A549 (cell line): ENCODE data around the gene DTHD1.

Source experiments
- CEBPB ChIP-seq, 2 experiments: fragments of >200 bp in 1 of 2; sonication (Bioruptor Twin) in 1 of 2; formaldehyde crosslinking in 1 of 2; IDR thresholded peaks; 2 replicates each; pipeline ENCODE4 v1.6.1; 2012 to 2016
- RCOR1 ChIP-seq: fragments of 150-350 bp; IDR thresholded peaks from 2 replicates; pipeline ENCODE4 v1.6.1; 2014; ENCODE audit warnings: antibody characterized with exemption, low read length, low read depth
- TF ChIP-seq, protein P1 (sequence below): fragments of >200 bp; sonication (Bioruptor Twin); formaldehyde crosslinking; IDR thresholded peaks from 3 replicates; pipeline ENCODE4 v1.5.1; 2016

- TF ChIP-seq, protein P1, sequence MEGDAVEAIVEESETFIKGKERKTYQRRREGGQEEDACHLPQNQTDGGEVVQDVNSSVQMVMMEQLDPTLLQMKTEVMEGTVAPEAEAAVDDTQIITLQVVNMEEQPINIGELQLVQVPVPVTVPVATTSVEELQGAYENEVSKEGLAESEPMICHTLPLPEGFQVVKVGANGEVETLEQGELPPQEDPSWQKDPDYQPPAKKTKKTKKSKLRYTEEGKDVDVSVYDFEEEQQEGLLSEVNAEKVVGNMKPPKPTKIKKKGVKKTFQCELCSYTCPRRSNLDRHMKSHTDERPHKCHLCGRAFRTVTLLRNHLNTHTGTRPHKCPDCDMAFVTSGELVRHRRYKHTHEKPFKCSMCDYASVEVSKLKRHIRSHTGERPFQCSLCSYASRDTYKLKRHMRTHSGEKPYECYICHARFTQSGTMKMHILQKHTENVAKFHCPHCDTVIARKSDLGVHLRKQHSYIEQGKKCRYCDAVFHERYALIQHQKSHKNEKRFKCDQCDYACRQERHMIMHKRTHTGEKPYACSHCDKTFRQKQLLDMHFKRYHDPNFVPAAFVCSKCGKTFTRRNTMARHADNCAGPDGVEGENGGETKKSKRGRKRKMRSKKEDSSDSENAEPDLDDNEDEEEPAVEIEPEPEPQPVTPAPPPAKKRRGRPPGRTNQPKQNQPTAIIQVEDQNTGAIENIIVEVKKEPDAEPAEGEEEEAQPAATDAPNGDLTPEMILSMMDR, result no peak
- TF ChIP-seq RCOR1 (no peak), CEBPB (IDR thresholded peaks at IDR 0.05) (no peak)
Observed at GRCh38 chr4:36323816-36324419, 42.5 kb downstream of the DTHD1 start.
